MM.1S (cell line): ENCODE measurements around the gene PATJ.

Experiments
- DNase-seq: peaks from one replicate; pipeline ENCODE4 v3.0.0-alpha.2; 2015
- H2AFZ ChIP-seq: fragments of 300-600 bp; sonication (generic); 2 replicates; pipeline ENCODE4 v1.6.0; 2016; ENCODE audit warnings: antibody characterized with exemption, low read length
- H3F3A ChIP-seq: fragments of 300-600 bp; sonication (generic); 2 replicates; pipeline ENCODE4 v1.6.1; 2016; ENCODE audit warnings: mild to moderate bottlenecking, antibody characterized with exemption, low read length, moderate library complexity, mixed read lengths; ENCODE audit not compliant: insufficient read depth
- H3K27ac ChIP-seq: fragments of 300-600 bp; sonication (generic); 2 replicates; pipeline ENCODE4 v1.5.1; 2016; ENCODE audit warnings: mild to moderate bottlenecking, low read length
- H3K27me3 ChIP-seq: fragments of 300-600 bp; sonication (generic); replicated peaks from 2 replicates; pipeline ENCODE4 v1.6.0; 2016; ENCODE audit warnings: low read length; ENCODE audit not compliant: insufficient read depth
- H3K36me3 ChIP-seq: fragments of 300-600 bp; sonication (generic); replicated peaks from 2 replicates; pipeline ENCODE4 v1.6.1; 2016; ENCODE audit warnings: mild to moderate bottlenecking, low read length, mixed read lengths; ENCODE audit not compliant: insufficient read depth
- H3K4me1 ChIP-seq: fragments of 300-600 bp; sonication (generic); 2 replicates; pipeline ENCODE4 v1.6.1; 2016; ENCODE audit warnings: low read length, mixed read lengths
- H3K4me2 ChIP-seq: fragments of 300-600 bp; sonication (generic); 2 replicates; pipeline ENCODE4 v1.6.0; 2016; ENCODE audit warnings: low read depth, low read length
- H3K4me3 ChIP-seq: fragments of 300-600 bp; sonication (generic); 2 replicates; pipeline ENCODE4 v1.5.1; 2016; ENCODE audit warnings: low read length, mixed read lengths
- H3K79me2 ChIP-seq: fragments of 300-600 bp; sonication (generic); 2 replicates; pipeline ENCODE4 v1.6.1; 2016; ENCODE audit warnings: mixed run types, low read length, mixed read lengths
- H3K9ac ChIP-seq: fragments of 300-600 bp; sonication (generic); 2 replicates; pipeline ENCODE4 v1.6.1; 2016; ENCODE audit warnings: low read length, mixed read lengths
- H3K9me2 ChIP-seq: fragments of 300-600 bp; sonication (generic); replicated peaks from 2 replicates; pipeline ENCODE4 v1.6.1; 2016; ENCODE audit warnings: mild to moderate bottlenecking, low read length, mixed read lengths; ENCODE audit not compliant: insufficient read depth
- H3K9me3 ChIP-seq: fragments of 300-600 bp; sonication (generic); replicated peaks from 2 replicates; pipeline ENCODE4 v1.6.1; 2016; ENCODE audit warnings: mild to moderate bottlenecking, low read length, mixed read lengths; ENCODE audit not compliant: insufficient read depth
- H4K20me1 ChIP-seq: fragments of 300-600 bp; sonication (generic); 2 replicates; pipeline ENCODE4 v1.6.1; 2016; ENCODE audit warnings: mild to moderate bottlenecking, low read length, moderate library complexity, mixed read lengths; ENCODE audit not compliant: insufficient read depth
- EZH2 ChIP-seq: fragments of 300-600 bp; sonication (generic); optimal IDR thresholded peaks from 2 replicates; pipeline ENCODE3; 2017; ENCODE audit warnings: low read depth, mild to moderate bottlenecking, antibody characterized with exemption, low read length, mixed read lengths
- EZH2phosphoT487 ChIP-seq: fragments of 300-600 bp; sonication (generic); IDR thresholded peaks from 2 replicates; pipeline ENCODE4 v1.6.1; 2018; ENCODE audit warnings: antibody characterized with exemption, low read length
- TF ChIP-seq, protein P1 (sequence below): fragments of 300-600 bp; sonication (generic); IDR thresholded peaks from 2 replicates; pipeline ENCODE4 v1.5.1; 2016; ENCODE audit warnings: antibody characterized with exemption, low read length, mixed read lengths

The PATJ gene

DNA sequence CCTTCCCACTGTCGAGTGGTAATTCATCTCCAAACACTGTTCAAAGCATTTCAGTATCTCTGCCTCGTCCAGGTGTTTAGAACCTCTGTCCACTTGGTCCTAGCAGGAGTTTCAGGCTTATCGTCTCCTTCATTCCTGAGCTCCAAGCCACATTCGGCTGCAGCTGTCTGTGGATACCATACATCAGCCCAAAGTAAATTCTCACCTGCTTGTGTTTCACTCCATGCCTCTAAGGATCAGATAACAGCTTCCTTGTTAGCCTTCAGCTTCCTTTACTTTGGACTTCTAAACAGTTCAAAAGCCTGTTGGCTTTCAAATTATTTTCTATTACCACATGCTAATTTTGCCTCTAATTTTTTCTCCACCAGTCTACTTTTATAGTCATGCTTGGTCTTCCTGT, 233.4 kb downstream of the PATJ start:
- H3K79me2 ChIP-seq: no peaks in the 10 kb centered on the region
- H4K20me1 ChIP-seq: no peaks in the 10 kb centered on the region
- H3F3A ChIP-seq: no peaks in the 10 kb centered on the region
- DNase-seq: no peak
- no peak overlapping the region for H3K9ac ChIP-seq
- H2AFZ ChIP-seq: no peak overlapping the region
- H3K4me3 ChIP-seq: no peak overlapping the region
- H3K4me2 ChIP-seq: no peak overlapping the region
- H3K27me3 ChIP-seq: no peaks in the 10 kb centered on the region
- no peaks in the 10 kb centered on the region for H3K9me3 ChIP-seq
- no peak overlapping the region for H3K27ac ChIP-seq
- no peaks in the 10 kb centered on the region for H3K9me2 ChIP-seq
- H3K36me3 ChIP-seq: no peaks in the 10 kb centered on the region
- no peaks in the 10 kb centered on the region for H3K4me1 ChIP-seq
- TF ChIP-seq EZH2phosphoT487: no peak
- TF ChIP-seq, protein P1, sequence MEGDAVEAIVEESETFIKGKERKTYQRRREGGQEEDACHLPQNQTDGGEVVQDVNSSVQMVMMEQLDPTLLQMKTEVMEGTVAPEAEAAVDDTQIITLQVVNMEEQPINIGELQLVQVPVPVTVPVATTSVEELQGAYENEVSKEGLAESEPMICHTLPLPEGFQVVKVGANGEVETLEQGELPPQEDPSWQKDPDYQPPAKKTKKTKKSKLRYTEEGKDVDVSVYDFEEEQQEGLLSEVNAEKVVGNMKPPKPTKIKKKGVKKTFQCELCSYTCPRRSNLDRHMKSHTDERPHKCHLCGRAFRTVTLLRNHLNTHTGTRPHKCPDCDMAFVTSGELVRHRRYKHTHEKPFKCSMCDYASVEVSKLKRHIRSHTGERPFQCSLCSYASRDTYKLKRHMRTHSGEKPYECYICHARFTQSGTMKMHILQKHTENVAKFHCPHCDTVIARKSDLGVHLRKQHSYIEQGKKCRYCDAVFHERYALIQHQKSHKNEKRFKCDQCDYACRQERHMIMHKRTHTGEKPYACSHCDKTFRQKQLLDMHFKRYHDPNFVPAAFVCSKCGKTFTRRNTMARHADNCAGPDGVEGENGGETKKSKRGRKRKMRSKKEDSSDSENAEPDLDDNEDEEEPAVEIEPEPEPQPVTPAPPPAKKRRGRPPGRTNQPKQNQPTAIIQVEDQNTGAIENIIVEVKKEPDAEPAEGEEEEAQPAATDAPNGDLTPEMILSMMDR: no peak
- no peak for TF ChIP-seq EZH2

GRCh38 chr1:61976566-61976965, 234.3 kb downstream of the PATJ start:
- Histone ChIP-seq H3K4me2 (no peak overlapping the region), H3K79me2 (no peaks in the 10 kb centered on the region), H3K27ac (no peak overlapping the region), H3K27me3 (no peaks in the 10 kb centered on the region), H3K9me3 (no peaks in the 10 kb centered on the region), H2AFZ (no peak overlapping the region), H3K9me2 (no peaks in the 10 kb centered on the region), H3K4me1 (no peaks in the 10 kb centered on the region), H3K36me3 (no peaks in the 10 kb centered on the region), H3K4me3 (no peak overlapping the region), H3F3A (no peaks in the 10 kb centered on the region), H3K9ac (no peak overlapping the region), H4K20me1 (no peaks in the 10 kb centered on the region)
- DNase-seq: no peak
- TF ChIP-seq, protein P1: no peak
- TF ChIP-seq EZH2 (no peak), EZH2phosphoT487 (no peak)

- Histone ChIP-seq H3K4me3 (no peak overlapping the region), H3K4me2 (no peak overlapping the region), H4K20me1 (no peaks in the 10 kb centered on the region), H3K27ac (no peak overlapping the region), H3K9ac (no peak overlapping the region), H3K27me3 (no peaks in the 10 kb centered on the region), H2AFZ (no peak overlapping the region), H3K4me1 (no peaks in the 10 kb centered on the region), H3K36me3 (no peaks in the 10 kb centered on the region), H3K79me2 (no peaks in the 10 kb centered on the region), H3K9me3 (no peaks in the 10 kb centered on the region), H3K9me2 (no peaks in the 10 kb centered on the region), H3F3A (no peaks in the 10 kb centered on the region)
- TF ChIP-seq, protein P1: no peak
- no peak for TF ChIP-seq EZH2
- TF ChIP-seq EZH2phosphoT487: no peak
- DNase-seq: no peak
These were observed 236.5 kb downstream of the PATJ start for GRCh38 chr1:61978796-61979195.

GRCh38 chr1:61979729-61980128, 237.4 kb downstream of the PATJ start:
- Histone ChIP-seq H3K4me1 (no peaks in the 10 kb centered on the region), H3K4me2 (no peak overlapping the region), H3F3A (no peaks in the 10 kb centered on the region), H3K9me2 (no peaks in the 10 kb centered on the region), H3K27me3 (no peaks in the 10 kb centered on the region), H3K36me3 (no peaks in the 10 kb centered on the region), H3K9ac (no peak overlapping the region), H3K4me3 (no peak overlapping the region), H3K79me2 (no peaks in the 10 kb centered on the region), H3K9me3 (no peaks in the 10 kb centered on the region), H3K27ac (no peak overlapping the region), H4K20me1 (no peaks in the 10 kb centered on the region), H2AFZ (no peak overlapping the region)
- no peak for DNase-seq
- TF ChIP-seq EZH2 (no peak), EZH2phosphoT487 (no peak)
- TF ChIP-seq, protein P1: no peak
